ENCODE results near the gene PRKAG3. TPM values are rescaled to one million over a fixed set of nuclear protein-coding genes. Genes with fewer than 3 reads are reported as not detected.

PRKAG3 gene
- total RNA-seq, 1 experiment from 2014 or later, result not detected

GRCh38 chr2:218826791-218827190 lies 4.8 kb downstream of the PRKAG3 start:
- no peaks in the 10 kb centered on the region for H3K9me3 Mint-ChIP-seq (ENCODE audit: unreplicated experiment)
- H3K4me1 Mint-ChIP-seq (ENCODE audit: insufficient read depth, unreplicated experiment), result no peaks in the 10 kb centered on the region
- no peak for DNase-seq (ENCODE audit: unreplicated experiment)
- intact Hi-C loops (cut with micrococcal nuclease), result no loop called here
- H3K27ac Mint-ChIP-seq (ENCODE audit: low read depth, unreplicated experiment), result no peak overlapping the region
- CTCF ChIA-PET, result interaction anchor here (0.6 kb wide), 1 partner anchor 105 kb away, joined by 5 read pairs; no protein-coding TSS in a partner anchor
- H3K4me3 Mint-ChIP-seq (ENCODE audit: unreplicated experiment), result no peak overlapping the region
- no peak for TF ChIP-seq CTCF (IDR thresholded peaks at IDR 0.05; ENCODE audit: unreplicated experiment)
- BruUV-seq (replicated peaks), result no TSS peak
- peaks cover 22% of the 10 kb centered on the region for H3K27me3 Mint-ChIP-seq (ENCODE audit: insufficient read depth, unreplicated experiment)
- POLR2A ChIA-PET, result no interaction called here
- H3K36me3 Mint-ChIP-seq (ENCODE audit: insufficient read depth, unreplicated experiment), result no peaks in the 10 kb centered on the region

GRCh38 chr2:218824004-218824403 lies 7.6 kb downstream of the PRKAG3 start:
- peaks cover 32% of the 10 kb centered on the region for H3K27me3 Mint-ChIP-seq (ENCODE audit: insufficient read depth, unreplicated experiment)
- CTCF ChIA-PET, result interaction anchor here (0.6 to 1.3 kb wide), 3 partner anchors 22 to 97 kb away, joined by 4 to 7 read pairs (median 4); no protein-coding TSS in a partner anchor
- no peak overlapping the region for H3K4me3 Mint-ChIP-seq (ENCODE audit: unreplicated experiment)
- BruUV-seq (replicated peaks), result no TSS peak
- H3K36me3 Mint-ChIP-seq (ENCODE audit: insufficient read depth, unreplicated experiment), result no peaks in the 10 kb centered on the region
- intact Hi-C loops (cut with micrococcal nuclease), result no loop called here
- no peaks in the 10 kb centered on the region for H3K4me1 Mint-ChIP-seq (ENCODE audit: insufficient read depth, unreplicated experiment)
- no peaks in the 10 kb centered on the region for H3K9me3 Mint-ChIP-seq (ENCODE audit: unreplicated experiment)
- no peak for TF ChIP-seq CTCF (IDR thresholded peaks at IDR 0.05; ENCODE audit: unreplicated experiment)
- POLR2A ChIA-PET, result interaction anchor here (1.2 kb wide), 1 partner anchor 20 kb away, joined by 3 read pairs; no protein-coding TSS in a partner anchor
- no peak for DNase-seq (ENCODE audit: unreplicated experiment)
- no peak overlapping the region for H3K27ac Mint-ChIP-seq (ENCODE audit: low read depth, unreplicated experiment)

GRCh38 chr2:218823196-218823855 lies 8.3 kb downstream of the PRKAG3 start:
- BruUV-seq (replicated peaks), result no TSS peak
- Mint-ChIP-seq H3K9me3 (ENCODE audit: unreplicated experiment) (no peaks in the 10 kb centered on the region), H3K27ac (ENCODE audit: low read depth, unreplicated experiment) (no peak overlapping the region), H3K27me3 (ENCODE audit: insufficient read depth, unreplicated experiment) (peaks cover 32% of the 10 kb centered on the region), H3K4me3 (ENCODE audit: unreplicated experiment) (no peak overlapping the region), H3K4me1 (ENCODE audit: insufficient read depth, unreplicated experiment) (no peaks in the 10 kb centered on the region), H3K36me3 (ENCODE audit: insufficient read depth, unreplicated experiment) (no peaks in the 10 kb centered on the region)
- CTCF ChIA-PET, result interaction anchor here (0.6 to 1.3 kb wide), 4 partner anchors 21 to 113 kb away, joined by 3 to 7 read pairs (median 4); partner anchors contain the start of gene TTLL4
- DNase-seq (ENCODE audit: unreplicated experiment), result no peak
- no peak for TF ChIP-seq CTCF (IDR thresholded peaks at IDR 0.05; ENCODE audit: unreplicated experiment)
- POLR2A ChIA-PET, result interaction anchor here (1.2 kb wide), 1 partner anchor 19 kb away, joined by 3 read pairs; no protein-coding TSS in a partner anchor
- intact Hi-C loops (cut with micrococcal nuclease), result no loop called here

- DNase-seq (ENCODE audit: unreplicated experiment), result no peak
- Mint-ChIP-seq H3K9me3 (ENCODE audit: unreplicated experiment) (no peaks in the 10 kb centered on the region), H3K36me3 (ENCODE audit: insufficient read depth, unreplicated experiment) (no peaks in the 10 kb centered on the region), H3K4me1 (ENCODE audit: insufficient read depth, unreplicated experiment) (no peaks in the 10 kb centered on the region), H3K27me3 (ENCODE audit: insufficient read depth, unreplicated experiment) (peaks cover 25% of the 10 kb centered on the region), H3K27ac (ENCODE audit: low read depth, unreplicated experiment) (no peak overlapping the region), H3K4me3 (ENCODE audit: unreplicated experiment) (no peak overlapping the region)
- no peak for TF ChIP-seq CTCF (IDR thresholded peaks at IDR 0.05; ENCODE audit: unreplicated experiment)
- ChIA-PET POLR2A (interaction anchor here (1.2 kb wide), 1 partner anchor 18 kb away, joined by 3 read pairs; no protein-coding TSS in a partner anchor), CTCF (interaction anchor here (0.6 to 1.3 kb wide), 2 partner anchors 25 to 112 kb away, joined by 3 to 4 read pairs; partner anchors contain the start of gene TTLL4)
- intact Hi-C loops (cut with micrococcal nuclease), result no loop called here
- no TSS peak for BruUV-seq (replicated peaks)
Measured at GRCh38 chr2:218822622-218823021, 9.0 kb downstream of the PRKAG3 start.

Measured in MCF 10A (cell line).